Osteocyte (in vitro differentiated cells): Measurements from ENCODE around the gene RBMS3. TPM values are rescaled to one million over a fixed set of nuclear protein-coding genes. Genes with fewer than 3 reads are reported as not detected.

ENCODE experiments used
- DNase-seq: peaks from one replicate; pipeline ENCODE4 v3.0.0; 2021; ENCODE audit warnings: mixed read lengths; ENCODE audit not compliant: unreplicated experiment; ENCODE audit errors: extremely low spot score
- H3K27ac Mint-ChIP-seq: one replicate; pipeline ENCODE4 v1.8.0; 2021; ENCODE audit warnings: mild to moderate bottlenecking, mixed read lengths; ENCODE audit not compliant: unreplicated experiment
- H3K27me3 Mint-ChIP-seq: one replicate; pipeline ENCODE4 v1.8.0; 2021; ENCODE audit warnings: mixed read lengths; ENCODE audit not compliant: unreplicated experiment
- H3K36me3 Mint-ChIP-seq: one replicate; pipeline ENCODE4 v1.8.0; 2021; ENCODE audit warnings: mixed read lengths; ENCODE audit not compliant: unreplicated experiment
- H3K4me1 Mint-ChIP-seq: one replicate; pipeline ENCODE4 v1.8.0; 2021; ENCODE audit warnings: mixed read lengths; ENCODE audit not compliant: unreplicated experiment
- H3K4me3 Mint-ChIP-seq: one replicate; pipeline ENCODE4 v1.8.0; 2021; ENCODE audit warnings: mild to moderate bottlenecking, moderate library complexity, mixed read lengths; ENCODE audit not compliant: unreplicated experiment
- H3K9me3 Mint-ChIP-seq: one replicate; pipeline ENCODE4 v1.8.0; 2021; ENCODE audit warnings: mixed read lengths; ENCODE audit not compliant: unreplicated experiment
- CTCF ChIP-seq: fragments of 200-600 bp; sonication (generic); IDR thresholded peaks from 2 replicates; pipeline ENCODE4 v1.5.0; 2021; ENCODE audit warnings: antibody characterized with exemption, mild to moderate bottlenecking, moderate library complexity
- total RNA-seq: library from RNA; stranded (reverse); gene quantifications from 2 replicates; pipeline ENCODE4 v1.2.1, GENCODE V29; 2021

The RBMS3 gene
- total RNA-seq, 1 donor from 2014 or later: 64.2 TPM

- no peak overlapping the region for H3K4me3 Mint-ChIP-seq
These were observed 617.5 kb downstream of the RBMS3 start for GRCh38 chr3:29898171-29898965.

GRCh38 chr3:29899021-29899420 is 618.1 kb downstream of the RBMS3 start:
- H3K27ac Mint-ChIP-seq: no peak overlapping the region
- H3K36me3 Mint-ChIP-seq: peaks cover 36% of the 10 kb centered on the region
- H3K4me1 Mint-ChIP-seq: peaks cover 14% of the 10 kb centered on the region
- no peak for TF ChIP-seq CTCF
- H3K27me3 Mint-ChIP-seq: no peaks in the 10 kb centered on the region
- no peak overlapping the region for H3K4me3 Mint-ChIP-seq
- H3K9me3 Mint-ChIP-seq: no peaks in the 10 kb centered on the region
- no peak for DNase-seq

More at GRCh38 chr3:29898171-29898965, 617.5 kb downstream of the RBMS3 start:
- Mint-ChIP-seq H3K27me3 (no peaks in the 10 kb centered on the region), H3K36me3 (peaks cover 36% of the 10 kb centered on the region), H3K9me3 (no peaks in the 10 kb centered on the region), H3K4me1 (peaks cover 18% of the 10 kb centered on the region), H3K27ac (no peak overlapping the region)
- TF ChIP-seq CTCF: no peak
- DNase-seq: no peak

- H3K9me3 Mint-ChIP-seq: no peaks in the 10 kb centered on the region
- H3K27me3 Mint-ChIP-seq: no peaks in the 10 kb centered on the region
- no peak overlapping the region for H3K27ac Mint-ChIP-seq
- no peak overlapping the region for H3K4me3 Mint-ChIP-seq
- no peak for TF ChIP-seq CTCF
- peaks cover 7% of the 10 kb centered on the region for H3K4me1 Mint-ChIP-seq
- no peak for DNase-seq
- H3K36me3 Mint-ChIP-seq: peaks cover 37% of the 10 kb centered on the region
These were observed 620.2 kb downstream of the RBMS3 start for GRCh38 chr3:29901097-29901496.

- peaks cover 27% of the 10 kb centered on the region for H3K36me3 Mint-ChIP-seq
- no peak for TF ChIP-seq CTCF
- H3K27ac Mint-ChIP-seq: no peak overlapping the region
- H3K9me3 Mint-ChIP-seq: peaks cover 2% of the 10 kb centered on the region
- no peaks in the 10 kb centered on the region for H3K4me1 Mint-ChIP-seq
- no peak for DNase-seq
- no peaks in the 10 kb centered on the region for H3K27me3 Mint-ChIP-seq
- no peak overlapping the region for H3K4me3 Mint-ChIP-seq
These were observed 622.7 kb downstream of the RBMS3 start for GRCh38 chr3:29903600-29903999.

- Mint-ChIP-seq H3K4me1 (peaks cover 2% of the 10 kb centered on the region), H3K27ac (no peak overlapping the region)
These were observed 626.0 kb downstream of the RBMS3 start for GRCh38 chr3:29906906-29907305.

More at GRCh38 chr3:29906906-29907305, 626.0 kb downstream of the RBMS3 start:
- no peak for TF ChIP-seq CTCF
- Mint-ChIP-seq H3K4me3 (no peak overlapping the region), H3K9me3 (peaks cover 5% of the 10 kb centered on the region), H3K36me3 (peaks cover 12% of the 10 kb centered on the region), H3K27me3 (no peaks in the 10 kb centered on the region)
- DNase-seq: no peak
